Prostate gland (tissue), 2 donors: ENCODE results near the gene SSB. TPM values are rescaled to one million over a fixed set of nuclear protein-coding genes. Genes with fewer than 3 reads are reported as not detected.

Source experiments
- DNase-seq: peaks from one replicate; pipeline ENCODE4 v3.0.0-alpha.2; 2019; ENCODE audit warnings: low spot score
- H3K27ac ChIP-seq, 2 donors: fragments of 200-600 bp; sonication (generic); 2 replicates each; pipeline ENCODE4 v1.5.1; 2017 to 2019
- H3K27me3 ChIP-seq: fragments of 200-600 bp; sonication (generic); replicated peaks from 2 replicates; pipeline ENCODE4 v1.5.1; 2019; ENCODE audit not compliant: insufficient read depth
- H3K36me3 ChIP-seq, 2 donors: fragments of 200-600 bp; sonication (generic); 1 replicate in 1 of 2; 2 replicates in 1 of 2; pipeline versions ENCODE4 v1.5.1 to v1.8.1; 2017 to 2019
- H3K4me1 ChIP-seq: fragments of 200-600 bp; sonication (generic); replicated peaks from 2 replicates; pipeline ENCODE4 v1.5.1; 2019
- H3K4me3 ChIP-seq, 2 donors: fragments of 200-600 bp; sonication (generic); 2 replicates each; pipeline ENCODE4 v1.5.1; 2017 to 2019
- H3K9me3 ChIP-seq: fragments of 200-600 bp; sonication (generic); 2 replicates; pipeline ENCODE4 v1.5.1; 2017
- CTCF ChIP-seq, 4 experiments: fragments of 200-600 bp in 2 of 4; fragments of 450-650 bp in 2 of 4; sonication (generic) in 2 of 4; IDR thresholded peaks; 1 replicate in 3 of 4; 2 replicates in 1 of 4; pipeline ENCODE4 v1.5.1; 2016 to 2019; ENCODE audit warnings: antibody characterized with exemption in 4 of 4, mild to moderate bottlenecking in 2 of 4, moderate library complexity in 2 of 4
- POLR2A ChIP-seq: fragments of 450-650 bp; IDR thresholded peaks from one replicate; pipeline ENCODE4 v1.6.1; 2016; ENCODE audit warnings: antibody characterized with exemption, mild to moderate bottlenecking
- POLR2AphosphoS5 ChIP-seq: sonication (generic); formaldehyde crosslinking; IDR thresholded peaks from one replicate; pipeline ENCODE4 v1.6.1; 2017; ENCODE audit warnings: antibody characterized with exemption
- WGBS: methylation state at CpG from one replicate; pipeline ENCODE4 v1.1.5; 2018; 5-methylcytosine and 5-hydroxymethylcytosine counted together
- intact Hi-C: fragments of 100-400 bp; cut with DNase I; formaldehyde crosslinking; loops from one replicate; pipeline ENCODE4 v1.14.2; 2022
- total RNA-seq, 2 donors: library from RNA; depleted of rRNA; stranded (reverse); fragments of >200 nt; gene quantifications; one replicate each; pipeline ENCODE4 v1.1.0, GENCODE V29; 2016

Gene SSB
- total RNA-seq, 2 donors from 2014 or later = 48.0 to 48.9 TPM

GRCh38 chr2:169771612-169772011 lies 27.1 kb upstream of the SSB start:
- TF ChIP-seq CTCF (IDR thresholded peaks at IDR 0.05) (no peak), POLR2AphosphoS5 (no peak), POLR2A (no peak)
- no peak for DNase-seq
- H3K4me3 ChIP-seq = no peak overlapping the region
- H3K4me1 ChIP-seq = no peaks in the 10 kb centered on the region
- H3K27me3 ChIP-seq = no peaks in the 10 kb centered on the region
- H3K27ac ChIP-seq = no peak overlapping the region
- H3K9me3 ChIP-seq = no peaks in the 10 kb centered on the region
- 95% methylated on average over 2 of the region's 2 CpGs for WGBS
- H3K36me3 ChIP-seq = no peaks in the 10 kb centered on the region
- intact Hi-C loops = no loop called here

GRCh38 chr2:169772651-169773050 lies 26.0 kb upstream of the SSB start:
- Histone ChIP-seq H3K9me3 (no peaks in the 10 kb centered on the region), H3K27ac (no peak overlapping the region), H3K4me3 (no peak overlapping the region), H3K27me3 (no peaks in the 10 kb centered on the region), H3K36me3 (no peaks in the 10 kb centered on the region), H3K4me1 (no peaks in the 10 kb centered on the region)
- intact Hi-C loops = no loop called here
- 82% methylated on average over 2 of the region's 2 CpGs for WGBS
- TF ChIP-seq POLR2A = no peak
- TF ChIP-seq POLR2AphosphoS5 = no peak
- TF ChIP-seq CTCF (IDR thresholded peaks at IDR 0.05) = no peak
- no peak for DNase-seq

GRCh38 chr2:169775354-169775753 lies 23.3 kb upstream of the SSB start:
- no peak overlapping the region for H3K4me3 ChIP-seq
- no peak overlapping the region for H3K27ac ChIP-seq
- DNase-seq = no peak
- H3K9me3 ChIP-seq = no peaks in the 10 kb centered on the region
- H3K36me3 ChIP-seq = no peaks in the 10 kb centered on the region
- intact Hi-C loops = no loop called here
- 92% methylated on average over 3 of the region's 3 CpGs for WGBS
- H3K4me1 ChIP-seq = no peaks in the 10 kb centered on the region
- TF ChIP-seq CTCF (IDR thresholded peaks at IDR 0.05) = no peak
- no peak for TF ChIP-seq POLR2AphosphoS5
- no peak for TF ChIP-seq POLR2A
- no peaks in the 10 kb centered on the region for H3K27me3 ChIP-seq

GRCh38 chr2:169775765-169776164 lies 22.9 kb upstream of the SSB start:
- Histone ChIP-seq H3K4me1 (no peaks in the 10 kb centered on the region), H3K27ac (no peak overlapping the region), H3K27me3 (no peaks in the 10 kb centered on the region), H3K4me3 (no peak overlapping the region), H3K36me3 (no peaks in the 10 kb centered on the region), H3K9me3 (no peaks in the 10 kb centered on the region)
- WGBS = 32% methylated on average over 2 of the region's 2 CpGs
- DNase-seq = no peak
- TF ChIP-seq CTCF (IDR thresholded peaks at IDR 0.05) = no peak
- TF ChIP-seq POLR2A = no peak
- no peak for TF ChIP-seq POLR2AphosphoS5
- intact Hi-C loops = no loop called here

GRCh38 chr2:169776252-169776761 lies 22.4 kb upstream of the SSB start:
- Histone ChIP-seq H3K9me3 (no peaks in the 10 kb centered on the region), H3K4me3 (no peak overlapping the region), H3K27me3 (no peaks in the 10 kb centered on the region), H3K36me3 (no peaks in the 10 kb centered on the region), H3K27ac (no peak overlapping the region), H3K4me1 (no peaks in the 10 kb centered on the region)
- DNase-seq = no peak
- intact Hi-C loops = no loop called here
- WGBS = 68% methylated on average over 2 of the region's 2 CpGs
- TF ChIP-seq POLR2AphosphoS5 (no peak), POLR2A (no peak), CTCF (IDR thresholded peaks at IDR 0.05) (no peak)
